Measurements from ENCODE around the gene UBR3.
"Not testable (repeated sequence)": the region's sequence is repeated elsewhere in the genome, so short reads cannot be mapped to it uniquely, and the experiment has no call there.

UBR3 gene

GRCh38 chr2:170115501-170116229, 288.4 kb downstream of the UBR3 start:
- H3K9me3 ChIP-seq (ENCODE audit: control insufficient read depth, low read length): no peaks in the 10 kb centered on the region
- no peak overlapping the region for H3K27ac ChIP-seq (ENCODE audit: insufficient read depth, low read depth, low read length, poor library complexity, severe bottlenecking)
- no peak overlapping the region for H3K4me3 ChIP-seq (ENCODE audit: insufficient read depth, low read depth, low read length)
- no peaks in the 10 kb centered on the region for H3K36me3 ChIP-seq (ENCODE audit: control insufficient read depth, insufficient read depth, low read length)
- 92 to 95% methylated on average over 10 of the region's 10 CpGs for WGBS, 2 experiments
- H3K4me1 ChIP-seq (ENCODE audit: control insufficient read depth, insufficient read depth, low read length): no peaks in the 10 kb centered on the region
- H3K27me3 ChIP-seq (ENCODE audit: control insufficient read depth, insufficient read depth, low read length, poor library complexity, severe bottlenecking): no peaks in the 10 kb centered on the region

DNA sequence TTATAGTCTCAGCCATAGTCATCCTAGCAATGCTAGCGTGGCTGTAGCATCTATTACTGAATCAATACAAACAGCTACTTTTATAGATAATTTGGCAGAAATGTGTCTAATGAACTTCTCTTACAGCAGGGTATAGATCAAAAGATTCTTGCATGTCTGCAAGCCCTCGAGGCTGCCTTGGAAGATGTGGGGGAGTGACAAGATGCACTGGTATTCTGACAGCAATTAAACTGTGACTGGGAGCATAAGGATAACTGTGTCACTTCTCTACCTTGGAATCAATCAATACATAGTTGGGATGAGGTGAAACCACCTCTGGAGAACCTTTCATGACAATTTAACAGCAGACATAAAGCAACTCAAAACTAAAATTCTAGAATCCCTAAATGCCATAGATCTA, 291.4 kb downstream of the UBR3 start:
- 84 to 89% methylated on average over 2 of the region's 2 CpGs for WGBS, 2 experiments
- H3K4me1 ChIP-seq (ENCODE audit: control insufficient read depth, insufficient read depth, low read length): no peaks in the 10 kb centered on the region
- H3K27ac ChIP-seq (ENCODE audit: insufficient read depth, low read depth, low read length, poor library complexity, severe bottlenecking): no peak overlapping the region
- no peak overlapping the region for H3K4me3 ChIP-seq (ENCODE audit: insufficient read depth, low read depth, low read length)
- H3K36me3 ChIP-seq (ENCODE audit: control insufficient read depth, insufficient read depth, low read length): no peaks in the 10 kb centered on the region
- no peaks in the 10 kb centered on the region for H3K27me3 ChIP-seq (ENCODE audit: control insufficient read depth, insufficient read depth, low read length, poor library complexity, severe bottlenecking)
- no peaks in the 10 kb centered on the region for H3K9me3 ChIP-seq (ENCODE audit: control insufficient read depth, low read length)

DNA sequence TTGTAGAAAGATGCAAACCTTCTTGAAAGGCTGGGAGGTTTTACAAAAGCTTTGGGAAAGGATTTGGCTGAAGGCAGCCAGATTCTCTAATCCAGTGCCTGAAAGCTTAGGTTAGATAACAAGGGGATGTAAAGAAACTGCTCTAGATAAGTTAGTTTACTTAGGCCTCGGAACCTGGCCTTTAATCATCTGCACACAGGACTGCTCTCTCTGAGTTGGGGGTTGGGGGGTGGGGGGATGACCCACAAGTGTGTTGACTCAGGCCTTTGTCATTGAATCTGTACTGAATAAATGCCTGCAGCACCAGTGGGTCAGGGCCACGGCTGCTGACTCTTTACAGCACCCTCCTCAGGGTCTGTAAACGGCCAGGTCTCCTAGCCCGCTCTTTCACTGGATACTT, 292.1 kb downstream of the UBR3 start:
- not testable (repeated sequence) for H3K4me1 ChIP-seq (ENCODE audit: control insufficient read depth, insufficient read depth, low read length); H3K27me3 ChIP-seq (ENCODE audit: control insufficient read depth, insufficient read depth, low read length, poor library complexity, severe bottlenecking); H3K9me3 ChIP-seq (ENCODE audit: control insufficient read depth, low read length); H3K4me3 ChIP-seq (ENCODE audit: insufficient read depth, low read depth, low read length); H3K36me3 ChIP-seq (ENCODE audit: control insufficient read depth, insufficient read depth, low read length); H3K27ac ChIP-seq (ENCODE audit: insufficient read depth, low read depth, low read length, poor library complexity, severe bottlenecking)
- 94 to 98% methylated on average over 4 of the region's 4 CpGs for WGBS, 2 experiments

GRCh38 chr2:170121689-170122088, 294.4 kb downstream of the UBR3 start:
- no peaks in the 10 kb centered on the region for H3K4me1 ChIP-seq (ENCODE audit: control insufficient read depth, insufficient read depth, low read length)
- H3K27ac ChIP-seq (ENCODE audit: insufficient read depth, low read depth, low read length, poor library complexity, severe bottlenecking): no peak overlapping the region
- 89 to 91% methylated on average over 1 of the region's 1 CpG for WGBS, 2 experiments
- H3K27me3 ChIP-seq (ENCODE audit: control insufficient read depth, insufficient read depth, low read length, poor library complexity, severe bottlenecking): no peaks in the 10 kb centered on the region
- no peaks in the 10 kb centered on the region for H3K36me3 ChIP-seq (ENCODE audit: control insufficient read depth, insufficient read depth, low read length)
- no peak overlapping the region for H3K4me3 ChIP-seq (ENCODE audit: insufficient read depth, low read depth, low read length)
- no peaks in the 10 kb centered on the region for H3K9me3 ChIP-seq (ENCODE audit: control insufficient read depth, low read length)

- no peaks in the 10 kb centered on the region for H3K9me3 ChIP-seq (ENCODE audit: control insufficient read depth, low read length)
- no peaks in the 10 kb centered on the region for H3K27me3 ChIP-seq (ENCODE audit: control insufficient read depth, insufficient read depth, low read length, poor library complexity, severe bottlenecking)
- no peak overlapping the region for H3K4me3 ChIP-seq (ENCODE audit: insufficient read depth, low read depth, low read length)
- no peaks in the 10 kb centered on the region for H3K36me3 ChIP-seq (ENCODE audit: control insufficient read depth, insufficient read depth, low read length)
- H3K4me1 ChIP-seq (ENCODE audit: control insufficient read depth, insufficient read depth, low read length): no peaks in the 10 kb centered on the region
- H3K27ac ChIP-seq (ENCODE audit: insufficient read depth, low read depth, low read length, poor library complexity, severe bottlenecking): no peak overlapping the region
Measured at GRCh38 chr2:170122883-170123547, 295.8 kb downstream of the UBR3 start.

DNA sequence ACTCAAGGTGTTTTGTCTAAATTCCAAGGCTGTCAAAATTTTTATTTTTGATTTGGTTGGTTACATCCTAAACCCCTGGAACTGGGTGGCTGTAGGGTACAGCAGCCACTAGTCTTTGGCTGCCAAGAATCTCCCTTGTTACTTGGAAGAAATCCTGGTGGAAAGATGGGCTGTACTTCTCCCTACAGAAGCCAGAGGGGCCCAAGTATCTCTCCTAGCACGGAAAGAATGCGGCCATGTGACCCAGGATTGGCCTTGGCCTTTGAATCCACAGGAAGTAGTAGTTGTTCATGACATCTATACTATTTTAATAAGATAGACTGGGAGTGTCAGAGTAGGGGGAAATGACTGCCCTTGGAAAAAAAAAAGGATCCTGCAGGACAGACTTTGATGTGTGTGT, 296.3 kb downstream of the UBR3 start:
- no peak overlapping the region for H3K27ac ChIP-seq (ENCODE audit: insufficient read depth, low read depth, low read length, poor library complexity, severe bottlenecking)
- 64 to 94% methylated on average over 2 of the region's 2 CpGs for WGBS, 2 experiments
- H3K9me3 ChIP-seq (ENCODE audit: control insufficient read depth, low read length): no peaks in the 10 kb centered on the region

GRCh38 chr2:170126138-170126728, 299.0 kb downstream of the UBR3 start:
- H3K9me3 ChIP-seq (ENCODE audit: control insufficient read depth, low read length); H3K27me3 ChIP-seq (ENCODE audit: control insufficient read depth, insufficient read depth, low read length, poor library complexity, severe bottlenecking); H3K27ac ChIP-seq (ENCODE audit: insufficient read depth, low read depth, low read length, poor library complexity, severe bottlenecking); H3K4me3 ChIP-seq (ENCODE audit: insufficient read depth, low read depth, low read length); H3K36me3 ChIP-seq (ENCODE audit: control insufficient read depth, insufficient read depth, low read length); H3K4me1 ChIP-seq (ENCODE audit: control insufficient read depth, insufficient read depth, low read length): not testable (repeated sequence)
- 89 to 96% methylated on average over 8 of the region's 8 CpGs for WGBS, 2 experiments

More for the DNA sequence above, 296.3 kb downstream of the UBR3 start:
- no peaks in the 10 kb centered on the region for H3K27me3 ChIP-seq (ENCODE audit: control insufficient read depth, insufficient read depth, low read length, poor library complexity, severe bottlenecking)
- no peak overlapping the region for H3K4me3 ChIP-seq (ENCODE audit: insufficient read depth, low read depth, low read length)
- no peaks in the 10 kb centered on the region for H3K4me1 ChIP-seq (ENCODE audit: control insufficient read depth, insufficient read depth, low read length)
- H3K36me3 ChIP-seq (ENCODE audit: control insufficient read depth, insufficient read depth, low read length): no peaks in the 10 kb centered on the region

Measured in ectodermal cell (in vitro differentiated cells).